Neural cell (in vitro differentiated cells): Measurements from ENCODE around the gene HEATR9. TPM values are rescaled to one million over a fixed set of nuclear protein-coding genes. Genes with fewer than 3 reads are reported as not detected.
A peak's percentile ranks its signal among the peaks of the same experiment; 100 is the strongest.

ENCODE experiments used
- H2AFZ ChIP-seq: fragments of 200-600, 300-800 bp; sonication (generic), shearing (Covaris generic); 2 replicates; pipeline ENCODE4 v1.6.0; 2014; ENCODE audit warnings: low read depth, mild to moderate bottlenecking, antibody characterized with exemption, low read length, moderate library complexity
- H3F3A ChIP-seq: fragments of 200-600 bp; shearing (Covaris generic); 2 replicates; pipeline ENCODE4 v1.6.1; 2016; ENCODE audit warnings: mild to moderate bottlenecking, moderate library complexity, mixed read lengths, antibody characterized with exemption, low read length; ENCODE audit not compliant: insufficient read depth, poor library complexity, severe bottlenecking
- H3K27ac ChIP-seq: fragments of 200-600, 300-800 bp; sonication (generic), shearing (Covaris generic); 2 replicates; pipeline ENCODE4 v1.5.1; 2014; ENCODE audit warnings: mild to moderate bottlenecking, low read length, moderate library complexity
- H3K27me3 ChIP-seq: fragments of 300-800, 200-600 bp; sonication (generic), shearing (Covaris generic); 2 replicates; pipeline ENCODE4 v1.6.0; 2014; ENCODE audit warnings: mild to moderate bottlenecking, low read depth, low read length, moderate library complexity; ENCODE audit not compliant: insufficient read depth
- H3K36me3 ChIP-seq: fragments of 300-800, 200-600 bp; sonication (generic), shearing (Covaris generic); 2 replicates; pipeline ENCODE4 v1.5.1; 2014; ENCODE audit warnings: mild to moderate bottlenecking, antibody characterized with exemption, low read length, moderate library complexity; ENCODE audit not compliant: insufficient read depth
- H3K4me2 ChIP-seq: fragments of 300-800, 200-600 bp; sonication (generic), shearing (Covaris generic); 2 replicates; pipeline ENCODE4 v1.6.0; 2014; ENCODE audit warnings: mild to moderate bottlenecking, low read length
- H3K4me3 ChIP-seq: fragments of 300-800, 200-600 bp; sonication (generic), shearing (Covaris generic); 2 replicates; pipeline ENCODE4 v1.5.1; 2014; ENCODE audit warnings: mild to moderate bottlenecking, low read length, moderate library complexity
- H3K79me2 ChIP-seq: fragments of 200-600 bp; shearing (Covaris generic); replicated peaks from 2 replicates; pipeline ENCODE4 v1.6.0; 2014; ENCODE audit warnings: mild to moderate bottlenecking, low read length, moderate library complexity; ENCODE audit not compliant: insufficient read depth
- H3K9ac ChIP-seq: fragments of 300-800, 200-600 bp; sonication (generic), shearing (Covaris generic); 2 replicates; pipeline ENCODE4 v1.6.1; 2016; ENCODE audit warnings: mild to moderate bottlenecking, low read length, mixed read lengths
- H3K9me2 ChIP-seq: fragments of 200-600 bp; shearing (Covaris generic); 2 replicates; pipeline ENCODE4 v1.6.1; 2016; ENCODE audit warnings: mild to moderate bottlenecking, low read length, mixed read lengths; ENCODE audit not compliant: insufficient read depth
- H3K9me3 ChIP-seq: fragments of 200-600, 300-800 bp; sonication (generic), shearing (Covaris generic); 2 replicates; pipeline ENCODE4 v1.6.1; 2016; ENCODE audit warnings: mild to moderate bottlenecking, mixed run types, low read length, moderate library complexity, mixed read lengths
- H4K20me1 ChIP-seq: fragments of 200-600 bp; shearing (Covaris generic); 2 replicates; pipeline ENCODE4 v1.6.1; 2016; ENCODE audit warnings: mild to moderate bottlenecking, mixed run types; ENCODE audit not compliant: insufficient read depth
- EP300 ChIP-seq: fragments of 450-650 bp; conservative IDR thresholded peaks from 2 replicates; pipeline ENCODE4 v1.6.1; 2014; ENCODE audit warnings: antibody characterized with exemption, mild to moderate bottlenecking, moderate library complexity; ENCODE audit not compliant: poor library complexity, severe bottlenecking
- EZH2 ChIP-seq: fragments of 200-600, 300-800 bp; shearing (Covaris generic), sonication (generic); IDR thresholded peaks from 2 replicates; pipeline ENCODE4 v1.6.1; 2014; ENCODE audit warnings: antibody characterized with exemption, low read length, borderline replicate concordance, mild to moderate bottlenecking; ENCODE audit not compliant: insufficient read depth, poor library complexity, severe bottlenecking
- MXI1 ChIP-seq: fragments of 450-650 bp; conservative IDR thresholded peaks from 2 replicates; pipeline ENCODE4 v1.6.1; 2014; ENCODE audit warnings: antibody characterized with exemption, mild to moderate bottlenecking; ENCODE audit not compliant: poor library complexity, severe bottlenecking
- POLR2AphosphoS5 ChIP-seq: IDR thresholded peaks from 2 replicates; pipeline ENCODE4 v1.6.1; 2012
- RAD21 ChIP-seq: fragments of 450-650 bp; conservative IDR thresholded peaks from 2 replicates; pipeline ENCODE4 v1.6.1; 2014; ENCODE audit warnings: antibody characterized with exemption, mild to moderate bottlenecking, moderate library complexity
- SMC3 ChIP-seq: fragments of 450-650 bp; conservative IDR thresholded peaks from 2 replicates; pipeline ENCODE4 v1.6.1; 2014; ENCODE audit warnings: antibody characterized with exemption, mild to moderate bottlenecking, moderate library complexity; ENCODE audit not compliant: poor library complexity
- TAF1 ChIP-seq: IDR thresholded peaks from 2 replicates; pipeline ENCODE4 v1.6.1; 2012; ENCODE audit warnings: low read depth
- polyA plus RNA-seq: library from polyadenylated mRNA; depleted of rRNA; stranded (reverse); fragments of >200 nt; gene quantifications from 2 replicates; pipeline ENCODE4 v1.2.3, GENCODE V29; 2014
- TF ChIP-seq, protein P1 (sequence below): fragments of 450-650 bp; IDR thresholded peaks from 2 replicates; pipeline ENCODE4 v1.5.1; 2014; ENCODE audit warnings: antibody characterized with exemption, mild to moderate bottlenecking, moderate library complexity; ENCODE audit not compliant: poor library complexity, severe bottlenecking
- TF ChIP-seq, protein P2 (sequence below): IDR thresholded peaks from 2 replicates; pipeline ENCODE4 v1.6.1; 2012; ENCODE audit warnings: borderline replicate concordance

HEATR9 gene
- polyA plus RNA-seq, 1 donor from 2014 or later, result not detected

DNA sequence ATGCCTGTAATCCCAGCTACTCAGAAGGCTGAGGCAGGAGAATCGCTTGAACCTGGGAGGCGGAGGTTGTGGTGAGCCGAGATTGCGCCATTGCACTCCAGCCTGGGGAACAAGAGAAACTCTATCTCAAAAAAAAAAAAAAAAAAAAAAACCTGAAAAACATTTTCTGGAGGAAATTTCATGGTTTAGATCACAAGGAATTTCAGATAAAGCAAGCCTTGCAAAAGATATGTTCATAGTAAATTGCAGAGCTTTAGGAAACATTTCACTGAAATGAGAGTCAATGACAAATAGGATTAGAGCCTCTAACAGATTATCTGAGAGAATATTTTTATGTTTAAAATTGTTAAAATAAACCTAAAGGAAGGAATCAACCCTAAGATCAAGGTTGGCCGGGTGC lies 56.2 kb downstream of the HEATR9 start:
- Histone ChIP-seq H3K27ac (no peak overlapping the region), H3K27me3 (no peaks in the 10 kb centered on the region), H3K9me2 (no peaks in the 10 kb centered on the region), H2AFZ (no peak overlapping the region), H3F3A (no peaks in the 10 kb centered on the region), H3K36me3 (no peaks in the 10 kb centered on the region), H3K9ac (no peak overlapping the region), H4K20me1 (peaks cover 16% of the 10 kb centered on the region), H3K79me2 (peaks cover 74% of the 10 kb centered on the region), H3K9me3 (no peaks in the 10 kb centered on the region), H3K4me2 (no peak overlapping the region), H3K4me3 (no peak overlapping the region)
- TF ChIP-seq RAD21 (no peak), SMC3 (no peak), EZH2 (no peak)
- TF ChIP-seq, protein P1, sequence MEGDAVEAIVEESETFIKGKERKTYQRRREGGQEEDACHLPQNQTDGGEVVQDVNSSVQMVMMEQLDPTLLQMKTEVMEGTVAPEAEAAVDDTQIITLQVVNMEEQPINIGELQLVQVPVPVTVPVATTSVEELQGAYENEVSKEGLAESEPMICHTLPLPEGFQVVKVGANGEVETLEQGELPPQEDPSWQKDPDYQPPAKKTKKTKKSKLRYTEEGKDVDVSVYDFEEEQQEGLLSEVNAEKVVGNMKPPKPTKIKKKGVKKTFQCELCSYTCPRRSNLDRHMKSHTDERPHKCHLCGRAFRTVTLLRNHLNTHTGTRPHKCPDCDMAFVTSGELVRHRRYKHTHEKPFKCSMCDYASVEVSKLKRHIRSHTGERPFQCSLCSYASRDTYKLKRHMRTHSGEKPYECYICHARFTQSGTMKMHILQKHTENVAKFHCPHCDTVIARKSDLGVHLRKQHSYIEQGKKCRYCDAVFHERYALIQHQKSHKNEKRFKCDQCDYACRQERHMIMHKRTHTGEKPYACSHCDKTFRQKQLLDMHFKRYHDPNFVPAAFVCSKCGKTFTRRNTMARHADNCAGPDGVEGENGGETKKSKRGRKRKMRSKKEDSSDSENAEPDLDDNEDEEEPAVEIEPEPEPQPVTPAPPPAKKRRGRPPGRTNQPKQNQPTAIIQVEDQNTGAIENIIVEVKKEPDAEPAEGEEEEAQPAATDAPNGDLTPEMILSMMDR, result no peak

DNA sequence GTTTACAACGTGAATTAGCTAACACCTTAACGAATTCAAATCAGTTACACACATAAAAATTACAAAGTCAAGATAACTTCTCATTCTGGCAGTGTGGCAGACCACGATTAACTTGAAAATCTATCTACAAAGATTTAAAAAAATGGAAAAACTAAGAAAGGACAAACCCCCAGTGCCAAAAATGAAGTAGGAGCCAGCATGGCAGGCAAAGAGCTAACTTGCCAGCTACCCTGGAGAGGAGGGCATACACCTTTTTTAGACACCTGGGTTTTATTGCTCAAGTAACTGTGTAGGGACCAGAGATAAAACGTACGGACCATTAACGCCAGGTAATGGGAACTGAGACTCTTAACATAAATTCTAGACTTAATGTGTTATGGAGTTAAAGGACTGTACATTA lies 56.9 kb downstream of the HEATR9 start:
- TF ChIP-seq EP300, result no peak
- no peak for TF ChIP-seq SMC3
- TF ChIP-seq, protein P1, result no peak
- Histone ChIP-seq H2AFZ (no peak overlapping the region), H3K27ac (no peak overlapping the region), H3K36me3 (no peaks in the 10 kb centered on the region), H3K9me2 (no peaks in the 10 kb centered on the region), H3F3A (no peaks in the 10 kb centered on the region), H4K20me1 (peaks cover 11% of the 10 kb centered on the region), H3K4me2 (peak overlapping the region; percentile 97), H3K9ac (no peak overlapping the region), H3K9me3 (no peaks in the 10 kb centered on the region), H3K4me3 (peak overlapping the region; percentile 85), H3K27me3 (no peaks in the 10 kb centered on the region), H3K79me2 (peaks cover 67% of the 10 kb centered on the region)

DNA sequence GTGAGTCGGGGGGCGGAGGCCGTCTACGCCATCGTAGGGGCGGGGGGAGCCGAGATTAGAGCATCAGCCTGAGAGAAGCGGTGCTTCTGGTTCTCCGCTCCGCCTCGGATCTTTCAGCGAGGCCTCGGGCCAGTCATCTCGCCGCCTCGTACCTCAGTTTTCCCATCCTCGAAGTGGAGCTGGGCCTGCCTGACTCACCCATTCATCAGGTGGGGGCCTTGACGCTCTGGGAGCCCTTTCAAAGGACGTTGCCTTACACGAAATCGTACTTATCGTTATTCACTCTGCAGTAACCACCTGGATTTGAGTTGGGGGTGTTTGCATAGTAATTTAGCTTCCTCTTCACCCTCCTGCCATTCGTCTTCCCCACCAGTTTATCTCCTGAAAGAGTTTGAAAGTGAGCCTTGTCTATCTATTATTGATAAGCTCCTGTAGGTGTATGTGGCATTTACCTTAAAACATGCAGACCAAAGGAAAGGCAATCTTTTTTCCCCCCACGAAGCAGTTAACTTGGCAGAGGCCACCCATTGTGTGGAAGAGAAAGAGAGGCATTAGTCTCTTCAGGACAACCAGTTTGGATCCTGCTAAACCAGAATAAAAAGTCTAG lies 58.7 kb downstream of the HEATR9 start:
- Histone ChIP-seq H3F3A (no peaks in the 10 kb centered on the region), H3K9me3 (no peaks in the 10 kb centered on the region), H4K20me1 (no peaks in the 10 kb centered on the region)

More for the DNA sequence above, 58.7 kb downstream of the HEATR9 start:
- H3K27ac ChIP-seq, result peak overlapping the region; percentile 95
- H3K4me3 ChIP-seq, result peak overlapping the region; percentile 85
- peak overlapping the region; percentile 93 for H3K9ac ChIP-seq
- H3K36me3 ChIP-seq, result no peaks in the 10 kb centered on the region
- peaks cover 49% of the 10 kb centered on the region for H3K79me2 ChIP-seq
- H2AFZ ChIP-seq, result peak overlapping the region; percentile 76
- TF ChIP-seq RAD21 (no peak), MXI1 (no peak), POLR2AphosphoS5 (no peak), TAF1 (no peak), SMC3 (no peak), EP300 (no peak), EZH2 (no peak)
- TF ChIP-seq, protein P1, result no peak
- TF ChIP-seq, protein P2, sequence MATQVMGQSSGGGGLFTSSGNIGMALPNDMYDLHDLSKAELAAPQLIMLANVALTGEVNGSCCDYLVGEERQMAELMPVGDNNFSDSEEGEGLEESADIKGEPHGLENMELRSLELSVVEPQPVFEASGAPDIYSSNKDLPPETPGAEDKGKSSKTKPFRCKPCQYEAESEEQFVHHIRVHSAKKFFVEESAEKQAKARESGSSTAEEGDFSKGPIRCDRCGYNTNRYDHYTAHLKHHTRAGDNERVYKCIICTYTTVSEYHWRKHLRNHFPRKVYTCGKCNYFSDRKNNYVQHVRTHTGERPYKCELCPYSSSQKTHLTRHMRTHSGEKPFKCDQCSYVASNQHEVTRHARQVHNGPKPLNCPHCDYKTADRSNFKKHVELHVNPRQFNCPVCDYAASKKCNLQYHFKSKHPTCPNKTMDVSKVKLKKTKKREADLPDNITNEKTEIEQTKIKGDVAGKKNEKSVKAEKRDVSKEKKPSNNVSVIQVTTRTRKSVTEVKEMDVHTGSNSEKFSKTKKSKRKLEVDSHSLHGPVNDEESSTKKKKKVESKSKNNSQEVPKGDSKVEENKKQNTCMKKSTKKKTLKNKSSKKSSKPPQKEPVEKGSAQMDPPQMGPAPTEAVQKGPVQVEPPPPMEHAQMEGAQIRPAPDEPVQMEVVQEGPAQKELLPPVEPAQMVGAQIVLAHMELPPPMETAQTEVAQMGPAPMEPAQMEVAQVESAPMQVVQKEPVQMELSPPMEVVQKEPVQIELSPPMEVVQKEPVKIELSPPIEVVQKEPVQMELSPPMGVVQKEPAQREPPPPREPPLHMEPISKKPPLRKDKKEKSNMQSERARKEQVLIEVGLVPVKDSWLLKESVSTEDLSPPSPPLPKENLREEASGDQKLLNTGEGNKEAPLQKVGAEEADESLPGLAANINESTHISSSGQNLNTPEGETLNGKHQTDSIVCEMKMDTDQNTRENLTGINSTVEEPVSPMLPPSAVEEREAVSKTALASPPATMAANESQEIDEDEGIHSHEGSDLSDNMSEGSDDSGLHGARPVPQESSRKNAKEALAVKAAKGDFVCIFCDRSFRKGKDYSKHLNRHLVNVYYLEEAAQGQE, result no peak
- no peaks in the 10 kb centered on the region for H3K27me3 ChIP-seq
- H3K9me2 ChIP-seq, result no peaks in the 10 kb centered on the region
- H3K4me2 ChIP-seq, result peak overlapping the region; percentile 97
